ENCODE results near the gene DCDC2C. TPM values are rescaled to one million over a fixed set of nuclear protein-coding genes. Genes with fewer than 3 reads are reported as not detected.

Gene DCDC2C
- total and polyA plus RNA-seq, 2 of the 4 experiments (the other 2 are of a cell fraction): not detected

- Histone ChIP-seq H2BK120ac (ENCODE audit: low read depth, low read length) (no peak overlapping the region), H3K27me3 (ENCODE audit: control insufficient read depth, insufficient read depth, low read length) (no peaks in the 10 kb centered on the region; the same call in 1 of the 2 replicates), H2AK9ac (replicated peaks; ENCODE audit: low read depth, low read length, poor library complexity) (no peak overlapping the region), H3K18ac (ENCODE audit: low read depth, low read length) (no peak overlapping the region), H4K5ac (ENCODE audit: low read depth, low read length) (no peak overlapping the region), H2AFZ (replicated peaks; ENCODE audit: low read length, poor library complexity) (no peak overlapping the region), H2AK5ac (ENCODE audit: low read depth, low read length) (no peak overlapping the region), H3K4ac (ENCODE audit: low read depth, low read length) (no peak overlapping the region), H2BK5ac (ENCODE audit: low read depth, low read length, poor library complexity, severe bottlenecking) (no peak overlapping the region), H4K8ac (ENCODE audit: low read depth in 2 of 2, low read length in 2 of 2) (no peak overlapping the region), H3K4me1 (ENCODE audit: control insufficient read depth, insufficient read depth, low read length) (peaks cover 3% of the 10 kb centered on the region), H4K91ac (ENCODE audit: insufficient read depth, low read depth, low read length) (no peak overlapping the region), H3K9me1 (ENCODE audit: insufficient read depth, low read length) (peaks cover under 1% of the 10 kb centered on the region; the same call in 1 of the 2 replicates), H3K4me2 (ENCODE audit: low read depth, low read length) (no peak overlapping the region), H3K23ac (ENCODE audit: low read depth, low read length) (no peak overlapping the region), H3K36me3 (ENCODE audit: control insufficient read depth, insufficient read depth, low read length) (no peaks in the 10 kb centered on the region), H2BK15ac (ENCODE audit: low read depth, low read length) (no peak overlapping the region), H3K4me3 (ENCODE audit: insufficient read depth, low read depth, low read length) (no peak overlapping the region), H3K27ac (ENCODE audit: insufficient read depth, low read length) (no peak overlapping the region), H4K20me1 (ENCODE audit: insufficient read depth, low read length) (no peaks in the 10 kb centered on the region), H3K79me1 (ENCODE audit: low read depth in 1 of 2, low read length in 2 of 2) (no peaks in the 10 kb centered on the region), H3K9me3 (ENCODE audit: control insufficient read depth, insufficient read depth, low read length) (no peaks in the 10 kb centered on the region), H2BK20ac (ENCODE audit: low read depth, low read length) (no peak overlapping the region), H3K56ac (ENCODE audit: extremely low read depth, insufficient read depth, low read length) (no peak overlapping the region), H3K9ac (ENCODE audit: low read depth, low read length) (no peak overlapping the region), H3K14ac (replicated peaks; ENCODE audit: low read depth, low read length) (no peak overlapping the region)
- dilution Hi-C loops (cut with HindIII; ENCODE audit: low sequenced_read_pairs, unreplicated experiment) (no loop called here), intact Hi-C loops (cut with micrococcal nuclease) (no loop called here), in situ Hi-C loops (cut with MboI; ENCODE audit: low sequenced_read_pairs) (no loop called here)
- ATAC-seq (ENCODE audit: low read depth) (no peak), DNase-seq (no peak)
- 50% methylated on average over 1 of the region's 8 CpGs; no CpG with 5 or more reads in 1 of the 2 experiments for WGBS, 2 experiments (ENCODE audit: extremely low coverage in 2 of 2, insufficient read length in 1 of 2)
- BruUV-seq (replicated peaks): no TSS peak
- ChIA-PET POLR2A (ENCODE audit: unreplicated experiment) (no interaction called here), CTCF (interaction anchor here (1.5 kb wide), 1 partner anchor 26 kb away, joined by 6 read pairs; no protein-coding TSS in a partner anchor)
- TF ChIP-seq RAD21 (IDR thresholded peaks at IDR 0.05; ENCODE audit: low read length): no peak
- no peak for TF ChIP-seq RFX5 (IDR thresholded peaks at IDR 0.05; ENCODE audit: low read depth, low read length)
- no peak for TF ChIP-seq USF2 (IDR thresholded peaks at IDR 0.05; ENCODE audit: low read depth, low read length)
- TF ChIP-seq FOS (IDR thresholded peaks at IDR 0.05; ENCODE audit: low read depth, low read length): no peak
Observed at GRCh38 chr2:3753561-3753960, 50.2 kb downstream of the DCDC2C start.
